HG02938 (cell line): ENCODE results near the gene FLYWCH1.
"Not testable (repeated sequence)": the region's sequence is repeated elsewhere in the genome, so short reads cannot be mapped to it uniquely, and the experiment has no call there.

Experiments
- ATAC-seq: cut with Tn5 transposase; IDR thresholded peaks from one replicate; pipeline ENCODE4 v1.9.1; 2021; ENCODE audit warnings: mild to moderate bottlenecking, moderate library complexity; ENCODE audit not compliant: unreplicated experiment

Gene FLYWCH1

GRCh38 chr16:2925951-2926649 lies 14.4 kb downstream of the FLYWCH1 start:
- no peak for ATAC-seq

GRCh38 chr16:2926650-2926999 lies 14.9 kb downstream of the FLYWCH1 start:
- ATAC-seq: no peak

- no peak for ATAC-seq
Observed at GRCh38 chr16:2927010-2927646, 15.4 kb downstream of the FLYWCH1 start.

- ATAC-seq: not testable (repeated sequence)
Observed at GRCh38 chr16:2928151-2928550, 16.4 kb downstream of the FLYWCH1 start.

- ATAC-seq: no peak
Observed at GRCh38 chr16:2928796-2929195, 17.1 kb downstream of the FLYWCH1 start.

- ATAC-seq: no peak
Observed at GRCh38 chr16:2929693-2930092, 18.0 kb downstream of the FLYWCH1 start.

- no peak for ATAC-seq
Observed at GRCh38 chr16:2930236-2930635, 18.5 kb downstream of the FLYWCH1 start.

GRCh38 chr16:2931231-2931914 lies 19.6 kb downstream of the FLYWCH1 start:
- ATAC-seq: not testable (repeated sequence)

GRCh38 chr16:2933136-2933535 lies 21.4 kb downstream of the FLYWCH1 start:
- ATAC-seq: no peak

- no peak for ATAC-seq
Observed at GRCh38 chr16:2933701-2934100, 22.0 kb downstream of the FLYWCH1 start.

- no peak for ATAC-seq
Observed at GRCh38 chr16:2934450-2934849, 22.7 kb downstream of the FLYWCH1 start.

- ATAC-seq: no peak
Observed at GRCh38 chr16:2936436-2937011, 24.8 kb downstream of the FLYWCH1 start.

GRCh38 chr16:2937170-2937569 lies 25.4 kb downstream of the FLYWCH1 start:
- no peak for ATAC-seq

GRCh38 chr16:2938206-2938605 lies 26.5 kb downstream of the FLYWCH1 start:
- ATAC-seq: no peak

- no peak for ATAC-seq
Observed at GRCh38 chr16:2939968-2940367, 28.2 kb downstream of the FLYWCH1 start.

GRCh38 chr16:2942045-2942444 lies 30.3 kb downstream of the FLYWCH1 start:
- no peak for ATAC-seq

- not testable (repeated sequence) for ATAC-seq
Observed at GRCh38 chr16:2943716-2944115, 32.0 kb downstream of the FLYWCH1 start.

- no peak for ATAC-seq
Observed at GRCh38 chr16:2946649-2947048, 34.9 kb downstream of the FLYWCH1 start.

- ATAC-seq: no peak
Observed at GRCh38 chr16:2948807-2949704, 37.3 kb downstream of the FLYWCH1 start.

- no peak for ATAC-seq
Observed at GRCh38 chr16:2949705-2950352, 38.1 kb downstream of the FLYWCH1 start.
